Lower lobe of right lung (tissue), 2 donors: ENCODE results near the gene EXOC1. TPM values are rescaled to one million over a fixed set of nuclear protein-coding genes. Genes with fewer than 3 reads are reported as not detected.

Experiments used
- ATAC-seq, 2 donors: fragments of 200-7000 bp; cut with Tn5 transposase; one replicate each; pipeline ENCODE4 v1.9.1; 2020 to 2022; ENCODE audit warnings: mild to moderate bottlenecking in 2 of 2, moderate library complexity in 2 of 2
- DNase-seq: peaks from one replicate; pipeline ENCODE4 v3.0.0-alpha.2; 2020
- H3K27ac ChIP-seq: fragments of 200-600 bp; one replicate; pipeline ENCODE4 v1.8.0; 2022
- H3K27me3 ChIP-seq: fragments of 200-600 bp; one replicate; pipeline ENCODE4 v1.8.0; 2022; ENCODE audit warnings: low read depth
- H3K36me3 ChIP-seq: fragments of 200-600 bp; one replicate; pipeline ENCODE4 v1.8.0; 2022; ENCODE audit warnings: mild to moderate bottlenecking
- H3K4me1 ChIP-seq: fragments of 200-600 bp; one replicate; pipeline ENCODE4 v1.8.0; 2022
- H3K4me3 ChIP-seq: fragments of 200-600 bp; one replicate; pipeline ENCODE4 v1.8.0; 2022; ENCODE audit warnings: mild to moderate bottlenecking
- H3K9me3 ChIP-seq: fragments of 200-600 bp; one replicate; pipeline ENCODE4 v1.8.0; 2022
- CTCF ChIP-seq: fragments of 200-600 bp; IDR thresholded peaks from one replicate; pipeline ENCODE4 v1.8.0; 2022; ENCODE audit warnings: antibody characterized with exemption, mild to moderate bottlenecking
- intact Hi-C: fragments of 100-400 bp; cut with DNase I; formaldehyde crosslinking; loops from one replicate; pipeline ENCODE4 v1.11.0; 2022
- total RNA-seq: library from RNA; stranded (reverse); fragmentation: NEBNext Ultra II Directional; extraction: Animal tissue kit (Norgen Biotek cat#: 25700); gene quantifications from one replicate; pipeline ENCODE4 v1.2.1, GENCODE V29; 2021
- donor health status: DM: no; HTN: yes; CAD: no; lungs with severe emphysema.

The EXOC1 gene
- total RNA-seq, 1 donor from 2014 or later: 35.9 TPM

GRCh38 chr4:55876387-55876786 lies 22.9 kb downstream of the EXOC1 start:
- H3K9me3 ChIP-seq: no peaks in the 10 kb centered on the region
- intact Hi-C loops: no loop called here
- no peak for ATAC-seq

GRCh38 chr4:55879224-55879623 lies 25.8 kb downstream of the EXOC1 start:
- H3K4me3 ChIP-seq: no peak overlapping the region
- no peaks in the 10 kb centered on the region for H3K9me3 ChIP-seq
- DNase-seq (no peak), ATAC-seq (no peak)
- H3K27ac ChIP-seq: no peak overlapping the region
- H3K36me3 ChIP-seq: peaks cover 80% of the 10 kb centered on the region
- no peaks in the 10 kb centered on the region for H3K4me1 ChIP-seq
- H3K27me3 ChIP-seq: no peaks in the 10 kb centered on the region
- no peak for TF ChIP-seq CTCF
- intact Hi-C loops: no loop called here

More at GRCh38 chr4:55876387-55876786, 22.9 kb downstream of the EXOC1 start:
- no peak for TF ChIP-seq CTCF
- Histone ChIP-seq H3K4me3 (no peak overlapping the region), H3K36me3 (peaks cover 88% of the 10 kb centered on the region), H3K27me3 (no peaks in the 10 kb centered on the region), H3K27ac (no peak overlapping the region), H3K4me1 (no peaks in the 10 kb centered on the region)
- DNase-seq: no peak

- Histone ChIP-seq H3K4me1 (no peaks in the 10 kb centered on the region), H3K27ac (no peak overlapping the region), H3K4me3 (no peak overlapping the region), H3K27me3 (no peaks in the 10 kb centered on the region), H3K9me3 (no peaks in the 10 kb centered on the region), H3K36me3 (peaks cover 77% of the 10 kb centered on the region)
- no peak for TF ChIP-seq CTCF
- no peak for ATAC-seq
- no peak for DNase-seq
- intact Hi-C loops: no loop called here
Observed at GRCh38 chr4:55880652-55881280, 27.3 kb downstream of the EXOC1 start.

DNA sequence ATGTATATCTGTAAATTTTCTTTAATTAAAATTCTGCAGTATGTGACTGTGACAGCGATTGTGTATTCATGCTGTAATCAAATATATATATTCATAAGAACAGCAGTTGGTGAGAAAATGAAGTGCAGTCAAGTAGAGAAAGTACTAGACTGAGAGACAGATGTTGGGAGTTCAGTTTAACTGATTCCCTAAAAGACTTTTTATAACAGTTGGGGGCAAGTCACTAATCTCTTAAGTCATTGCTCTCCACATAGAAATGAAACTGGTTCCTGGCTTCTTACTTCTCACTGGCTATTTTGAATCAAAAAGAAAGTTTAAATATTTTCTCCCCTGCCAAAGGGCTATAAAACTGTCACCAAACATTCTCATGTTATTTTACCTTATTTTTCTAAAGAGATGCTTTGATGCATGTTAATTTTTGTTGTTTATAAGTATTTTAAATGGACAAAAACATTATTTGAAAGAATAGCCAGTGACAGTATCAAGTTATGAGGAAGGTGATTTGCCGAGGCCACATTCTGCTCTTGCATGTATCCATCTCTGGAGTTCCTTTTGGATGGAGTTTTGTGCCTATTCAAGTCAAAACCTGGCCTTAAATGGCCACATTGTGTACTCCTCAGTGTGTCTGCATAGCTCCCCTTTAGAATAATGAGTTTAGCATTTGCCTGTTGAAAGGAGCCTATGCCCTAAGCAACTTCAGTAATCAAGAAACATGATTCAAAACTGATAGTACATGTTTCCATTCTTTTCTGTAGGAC lies 30.8 kb downstream of the EXOC1 start:
- no peaks in the 10 kb centered on the region for H3K9me3 ChIP-seq
- H3K4me3 ChIP-seq: no peak overlapping the region
- ATAC-seq (no peak), DNase-seq (no peak)
- TF ChIP-seq CTCF: no peak
- peaks cover 59% of the 10 kb centered on the region for H3K36me3 ChIP-seq
- no peak overlapping the region for H3K27ac ChIP-seq
- H3K27me3 ChIP-seq: no peaks in the 10 kb centered on the region
- H3K4me1 ChIP-seq: no peaks in the 10 kb centered on the region
- intact Hi-C loops: no loop called here

DNA sequence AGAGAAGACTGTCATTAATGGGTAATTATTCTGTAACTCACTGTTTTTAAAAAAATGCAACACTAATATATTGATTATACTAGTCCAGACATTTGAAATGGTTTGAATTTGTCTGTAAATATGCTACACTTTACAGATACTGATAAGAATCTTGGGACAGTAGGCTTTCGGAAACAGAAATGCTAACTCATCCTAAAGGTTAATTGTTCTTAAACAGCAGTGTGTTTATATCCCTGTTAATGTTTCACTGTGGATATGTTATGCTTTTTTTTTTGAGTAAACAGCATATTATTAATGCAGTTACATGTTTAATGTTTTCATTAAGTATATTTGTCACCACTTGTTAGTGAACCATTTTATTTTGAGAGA lies 31.4 kb downstream of the EXOC1 start:
- no peak for ATAC-seq
- H3K27ac ChIP-seq: no peak overlapping the region
- H3K27me3 ChIP-seq: no peaks in the 10 kb centered on the region
- H3K36me3 ChIP-seq: peaks cover 59% of the 10 kb centered on the region
- no peaks in the 10 kb centered on the region for H3K4me1 ChIP-seq
- intact Hi-C loops: no loop called here
- H3K4me3 ChIP-seq: no peak overlapping the region
- no peak for TF ChIP-seq CTCF
- DNase-seq: no peak
- H3K9me3 ChIP-seq: no peaks in the 10 kb centered on the region
